HG02970 (cell line): ENCODE results near the gene CAMK2G.

ENCODE experiments used
- ATAC-seq: cut with Tn5 transposase; IDR thresholded peaks from one replicate; pipeline ENCODE4 v1.9.1; 2021; ENCODE audit warnings: mild to moderate bottlenecking, moderate library complexity, moderate number of reproducible peaks; ENCODE audit not compliant: unreplicated experiment, low FRiP score

CAMK2G gene

DNA sequence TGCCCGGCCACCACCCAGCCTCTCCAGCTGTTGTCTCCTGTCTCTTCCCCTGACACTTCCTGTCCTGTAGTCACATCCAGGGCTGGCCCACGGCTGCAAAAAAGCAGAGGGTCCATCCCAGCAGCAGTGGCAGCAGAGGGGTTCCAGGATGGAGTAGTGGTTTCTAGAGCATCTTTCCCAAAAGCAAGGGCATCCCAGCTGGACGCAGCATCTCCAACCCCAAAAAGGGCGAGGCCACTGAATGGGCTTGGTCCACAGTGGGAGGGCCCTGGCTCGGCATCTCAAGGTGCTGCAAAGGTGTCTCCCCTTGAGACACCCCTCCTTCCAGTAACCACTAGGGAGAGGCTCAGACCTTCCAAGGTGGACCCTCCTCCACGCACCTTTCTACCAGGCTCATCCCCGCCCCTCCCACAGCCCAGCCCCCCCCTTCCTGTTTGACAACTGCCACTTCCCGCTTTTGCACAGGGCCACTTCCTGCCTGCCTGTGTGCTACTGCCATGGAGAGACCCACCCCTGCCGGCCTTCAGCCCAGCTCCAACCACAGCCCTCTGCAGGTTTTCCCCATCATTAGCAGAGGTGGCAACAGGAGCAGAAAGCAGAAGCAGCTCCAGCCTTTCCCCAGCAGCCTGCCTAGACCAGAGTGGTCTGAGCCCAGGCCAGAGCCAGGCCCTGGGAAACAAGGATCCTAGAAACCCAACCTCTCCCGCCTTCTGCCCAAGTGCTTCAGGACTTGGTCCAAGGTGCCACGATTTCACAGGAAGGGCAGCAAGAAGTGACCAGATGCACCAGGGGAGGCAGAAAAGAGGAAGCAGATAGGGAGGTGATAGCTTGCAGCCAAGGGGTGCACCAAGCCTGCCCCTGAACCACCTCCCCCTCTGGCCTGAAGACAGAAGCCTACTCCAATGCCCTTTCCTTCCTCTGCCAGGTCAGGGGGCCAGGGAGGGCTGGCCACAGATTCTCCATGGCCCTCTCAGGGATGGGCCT lies 8.6 kb downstream of the CAMK2G start:
- ATAC-seq = no peak

DNA sequence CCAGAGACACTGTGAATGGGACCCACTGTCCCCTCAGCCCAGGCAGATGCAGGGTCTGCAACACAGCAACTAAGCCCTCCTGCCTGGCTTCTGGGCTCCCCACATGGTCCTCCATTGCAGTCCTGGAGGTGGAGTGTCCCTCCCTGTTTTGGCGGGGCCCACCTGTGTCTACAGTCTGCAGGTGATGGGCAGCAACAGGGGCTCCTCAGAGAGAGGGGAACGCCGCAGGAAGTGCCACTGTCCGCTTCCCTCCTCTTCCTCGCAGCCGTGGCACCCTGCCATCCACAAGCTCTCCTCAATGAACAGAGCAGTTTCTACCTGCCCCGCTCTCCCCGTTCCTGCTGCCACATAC lies 9.3 kb downstream of the CAMK2G start:
- ATAC-seq = no peak

DNA sequence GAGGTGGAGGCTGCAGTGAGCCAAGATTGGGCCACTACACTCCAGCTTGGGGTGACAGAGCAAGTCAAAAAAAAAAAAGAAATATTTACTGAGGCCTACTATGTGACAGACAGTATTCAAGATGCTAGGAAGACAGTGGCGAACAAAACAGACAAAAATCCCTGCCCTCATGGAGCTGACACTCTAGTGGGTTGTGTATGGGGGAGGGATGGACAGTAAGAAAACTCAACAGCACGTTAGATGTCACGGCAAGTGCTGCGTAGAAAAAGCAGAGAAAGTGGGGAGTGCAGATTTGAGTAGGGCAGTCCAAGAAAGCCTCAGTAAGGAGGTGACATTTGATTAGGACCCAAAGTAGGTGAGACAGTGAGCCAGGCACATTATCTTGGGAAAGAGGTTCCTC lies 10.1 kb downstream of the CAMK2G start:
- no peak for ATAC-seq

- no peak for ATAC-seq
Observed at GRCh38 chr10:73863039-73863817, 11.1 kb downstream of the CAMK2G start.

DNA sequence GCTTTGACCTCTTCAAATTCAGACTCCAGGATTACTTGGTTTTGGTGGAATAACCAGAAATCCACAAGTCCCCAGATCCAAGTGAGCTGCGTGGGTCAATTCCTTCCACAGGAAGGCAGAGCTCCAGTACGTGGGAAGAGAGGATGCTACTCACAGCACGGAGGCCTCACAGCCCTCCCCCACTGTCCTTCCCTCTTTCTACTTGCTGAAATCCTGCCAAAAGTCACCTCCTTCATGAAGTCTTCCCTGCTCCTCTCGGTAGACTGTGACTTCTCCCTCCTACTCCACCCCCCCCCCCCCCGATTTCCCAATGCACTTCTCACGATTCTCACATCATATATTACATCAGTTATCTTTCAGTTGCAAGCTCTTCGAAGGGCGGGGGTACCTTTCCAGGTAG lies 12.3 kb downstream of the CAMK2G start:
- ATAC-seq = no peak

- no peak for ATAC-seq
Observed at GRCh38 chr10:73859784-73860491, 14.4 kb downstream of the CAMK2G start.

DNA sequence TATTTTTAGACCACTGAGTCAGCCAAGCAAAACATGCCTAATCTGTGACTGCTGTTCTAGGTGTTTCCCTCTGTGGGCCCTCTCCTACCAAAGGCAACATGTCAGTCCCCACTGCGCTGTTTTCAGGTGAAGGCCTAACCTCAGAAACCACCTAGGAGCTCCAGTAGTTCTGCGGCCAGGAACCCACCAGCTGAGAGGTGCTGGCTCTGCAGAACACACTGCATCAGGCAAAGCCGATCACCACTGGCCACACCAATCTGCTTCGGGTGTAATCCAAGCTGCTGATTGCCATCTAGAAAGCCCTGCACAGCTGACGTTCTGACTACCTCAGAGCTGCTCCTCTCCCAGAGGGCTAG lies 14.9 kb downstream of the CAMK2G start:
- ATAC-seq = no peak

DNA sequence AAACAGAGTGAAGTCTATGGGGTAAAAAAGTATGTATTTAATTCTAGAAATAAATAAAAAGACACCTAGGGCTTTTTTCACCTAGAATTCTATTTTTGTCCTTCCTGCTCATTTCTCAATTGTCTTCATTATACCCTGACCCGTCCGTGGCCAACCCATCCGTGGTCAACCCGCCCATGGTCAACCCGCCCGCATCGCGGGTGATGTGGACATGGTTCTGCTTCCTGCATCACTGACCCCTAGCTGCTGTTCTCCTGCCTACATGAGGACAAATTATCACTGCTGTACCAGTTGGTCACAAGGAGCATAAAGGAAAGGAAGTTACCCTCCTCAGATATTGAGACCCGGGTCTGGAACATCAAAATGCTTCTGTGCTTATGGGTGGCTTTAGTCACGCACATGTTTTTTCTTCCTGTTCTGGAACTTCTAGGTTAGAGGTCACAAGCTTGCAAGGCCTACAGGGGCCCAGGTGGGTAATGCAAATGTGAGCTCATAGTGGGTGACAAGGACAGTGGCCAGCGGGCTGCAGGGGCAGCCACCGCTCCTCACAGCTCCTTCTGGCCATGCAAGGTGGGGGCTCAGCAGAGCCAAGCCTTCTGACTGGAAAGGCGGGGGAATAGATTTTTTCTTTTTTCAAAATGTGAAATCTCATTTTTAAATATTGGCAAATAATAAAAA lies 15.5 kb downstream of the CAMK2G start:
- ATAC-seq = no peak

DNA sequence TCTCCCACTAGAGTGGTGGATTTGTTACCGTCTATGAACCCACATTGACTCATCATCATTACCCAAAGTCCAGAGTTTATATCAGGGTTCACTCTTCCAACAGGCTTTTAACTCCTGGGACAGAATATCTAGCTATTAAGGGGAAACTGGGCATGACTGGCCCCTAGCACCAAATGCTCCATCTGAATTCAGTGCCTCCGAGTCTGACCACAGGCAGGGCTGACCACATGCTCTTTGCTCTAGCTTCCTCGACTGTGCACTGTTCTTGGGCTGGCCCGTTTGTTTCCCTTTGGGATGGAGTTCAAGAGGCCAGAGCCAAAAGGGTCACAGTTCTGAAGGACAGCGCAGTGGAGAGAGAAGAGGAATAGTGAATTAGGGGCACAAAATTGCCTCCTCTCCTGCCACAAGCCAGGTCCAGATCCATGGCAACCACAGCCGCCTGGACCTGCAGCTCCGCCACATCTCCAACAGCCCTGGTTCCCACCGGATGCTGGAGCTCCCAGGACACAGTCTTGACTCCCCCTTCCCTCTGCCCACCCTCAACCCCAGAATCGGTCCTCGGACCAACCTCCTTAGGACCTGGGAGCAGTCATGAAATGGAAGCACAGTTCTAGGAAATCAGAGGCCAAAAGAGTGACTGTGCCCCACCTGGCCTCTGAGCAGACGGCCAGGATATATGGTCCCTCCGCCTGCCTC lies 16.2 kb downstream of the CAMK2G start:
- no peak for ATAC-seq

DNA sequence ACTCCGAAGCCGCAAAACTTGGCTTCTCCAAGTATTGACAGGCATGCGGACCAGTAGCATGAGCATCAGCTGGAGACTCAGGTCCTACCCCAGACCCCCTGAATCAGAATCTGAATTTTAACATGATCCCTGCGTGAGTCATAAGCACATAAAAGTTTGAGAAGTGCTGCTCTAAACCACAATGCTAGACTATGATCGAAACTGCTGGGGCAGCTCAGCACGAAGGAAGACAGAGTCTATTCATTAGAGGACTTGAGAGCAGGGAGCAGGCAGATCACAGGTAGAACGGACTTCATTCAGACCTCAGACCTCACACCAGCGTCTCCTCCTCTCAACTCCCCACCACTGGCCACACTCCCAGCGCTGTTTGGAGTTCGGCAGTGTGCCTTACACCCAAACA lies 16.9 kb downstream of the CAMK2G start:
- ATAC-seq = no peak

DNA sequence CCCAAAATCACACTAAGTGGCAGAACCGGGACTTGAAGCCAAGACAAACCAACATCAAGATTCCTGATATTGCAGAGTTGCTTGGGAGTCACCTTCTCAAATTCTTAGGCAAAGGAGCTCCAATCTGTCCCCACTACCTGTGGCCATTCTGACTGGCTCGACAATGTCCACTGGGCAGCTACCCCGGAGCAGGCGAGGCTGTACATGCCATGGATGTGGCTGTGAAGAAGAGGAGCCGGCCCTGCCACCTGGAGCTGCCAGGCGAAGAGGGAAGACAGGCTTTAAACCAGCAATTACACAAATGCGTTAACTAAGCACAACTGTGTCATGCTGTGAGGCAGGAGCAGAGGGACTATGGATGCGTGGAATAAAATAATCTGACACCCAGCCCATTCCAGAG lies 18.1 kb downstream of the CAMK2G start:
- ATAC-seq = no peak

DNA sequence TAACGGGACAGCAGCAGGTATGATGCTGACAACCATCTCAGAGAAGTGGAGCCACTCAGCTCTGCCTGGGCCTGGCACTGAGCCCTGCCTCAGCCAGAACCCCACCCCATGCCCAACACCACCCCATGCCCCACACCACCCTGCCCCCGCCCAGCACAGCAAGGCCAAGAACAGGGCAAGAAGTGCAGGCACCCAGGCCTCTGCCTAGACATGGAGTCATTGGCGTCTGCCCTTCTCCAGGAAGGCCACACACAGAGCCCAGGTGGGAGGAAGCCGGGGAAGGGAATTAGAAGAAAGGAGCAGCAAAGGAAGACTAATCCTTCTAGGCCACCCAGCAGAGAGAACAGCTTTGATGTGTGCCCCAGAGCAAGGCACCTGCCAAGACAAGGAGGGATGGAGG lies 18.9 kb downstream of the CAMK2G start:
- ATAC-seq = no peak

GRCh38 chr10:73854310-73854709 lies 20.0 kb downstream of the CAMK2G start:
- no peak for ATAC-seq

GRCh38 chr10:73853196-73853595 lies 21.2 kb downstream of the CAMK2G start:
- no peak for ATAC-seq

DNA sequence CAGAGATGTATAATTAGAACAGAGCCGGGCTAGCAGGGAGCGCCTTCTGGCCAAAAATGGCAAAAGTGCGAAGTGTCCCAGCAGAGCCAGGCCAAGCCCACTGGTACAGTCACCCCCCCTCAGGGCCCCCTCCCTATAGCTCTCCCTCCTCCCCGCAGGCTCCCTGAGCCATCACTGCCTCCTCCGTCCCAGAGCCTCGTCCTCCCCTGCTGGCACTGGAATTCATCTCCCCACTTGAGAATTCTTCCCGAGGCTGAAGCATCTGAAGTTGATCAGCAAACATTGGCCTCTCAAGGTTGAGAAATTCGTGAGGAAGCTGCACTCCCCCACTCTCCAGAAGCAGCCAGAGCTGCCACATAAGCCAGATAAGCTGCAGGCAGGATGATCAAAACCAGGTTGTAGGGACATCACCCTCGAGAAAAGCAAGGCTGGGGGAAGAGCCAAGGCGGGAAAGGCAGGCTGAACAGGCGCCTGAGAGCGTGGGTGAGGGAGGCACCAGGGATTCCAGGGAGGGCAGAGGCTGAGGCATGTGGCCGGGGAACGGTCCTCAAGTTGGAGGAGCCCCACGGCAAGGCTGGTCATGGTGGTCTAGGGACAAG lies 23.4 kb downstream of the CAMK2G start:
- ATAC-seq = no peak

GRCh38 chr10:73850211-73850610 lies 24.1 kb downstream of the CAMK2G start:
- ATAC-seq = no peak

DNA sequence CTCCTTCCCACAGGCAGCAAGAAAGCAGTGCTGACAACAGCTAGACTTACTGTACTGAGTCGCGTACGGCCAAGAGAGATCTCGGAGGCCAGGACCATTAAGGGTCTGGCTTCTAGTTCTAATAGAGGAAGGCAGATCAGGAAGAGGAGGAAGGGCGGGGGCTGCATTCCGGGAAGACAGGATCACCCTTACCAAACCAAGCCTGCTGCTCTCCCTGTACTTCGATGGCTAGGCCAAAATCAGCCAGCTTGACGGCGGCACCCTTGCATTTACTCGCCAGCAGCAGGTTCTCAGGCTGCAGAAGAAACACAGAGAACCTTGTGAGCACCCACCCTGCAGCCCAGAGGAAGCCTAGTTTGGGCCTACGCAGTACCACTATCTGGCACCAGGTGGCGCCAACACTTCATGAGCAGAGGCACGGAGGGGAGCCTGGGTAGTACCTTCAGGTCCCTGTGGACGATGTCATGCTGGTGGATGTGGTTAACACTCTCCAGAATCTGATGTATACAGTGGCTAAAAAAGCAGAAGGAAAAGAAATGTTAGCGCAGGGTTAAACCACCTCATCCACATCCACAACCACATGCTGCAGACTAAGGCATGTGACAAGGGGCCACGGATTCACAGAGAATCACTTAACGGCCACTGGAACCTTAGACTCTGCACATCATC lies 25.4 kb downstream of the CAMK2G start:
- no peak for ATAC-seq

- no peak for ATAC-seq
Observed at GRCh38 chr10:73847031-73847430, 27.3 kb downstream of the CAMK2G start.

- ATAC-seq = no peak
Observed at GRCh38 chr10:73843261-73843660, 31.1 kb downstream of the CAMK2G start.
